Psoas muscle (tissue), 8 donors: ENCODE data around the gene GRM2. TPM values are rescaled to one million over a fixed set of nuclear protein-coding genes. Genes with fewer than 3 reads are reported as not detected.
A peak's percentile ranks its signal among the peaks of the same experiment; 100 is the strongest.

Experiments
- ATAC-seq, 4 donors: fragments of 200-7000 bp; cut with Tn5 transposase; one replicate each; pipeline ENCODE4 v1.9.1; 2020; ENCODE audit warnings: moderate library complexity in 3 of 4, mild to moderate bottlenecking in 2 of 4
- DNase-seq, 2 donors: peaks; one replicate each; pipeline ENCODE4 v3.0.0-alpha.2; 2020
- H3K27ac ChIP-seq: fragments of 200-600 bp; one replicate; pipeline ENCODE4 v1.8.0; 2022
- H3K27me3 ChIP-seq, 3 donors: fragments of 200-600 bp in 1 of 3; one replicate each; pipeline versions ENCODE4 v1.6.1 to v1.8.0; 2013 to 2022; ENCODE audit warnings: low read length in 2 of 3, mild to moderate bottlenecking in 2 of 3, moderate library complexity in 1 of 3; ENCODE audit not compliant: insufficient read depth in 3 of 3
- H3K36me3 ChIP-seq, 2 donors: fragments of 200-600 bp in 1 of 2; one replicate each; pipeline versions ENCODE4 v1.6.1 to v1.8.0; 2013 to 2022; ENCODE audit warnings: low read depth in 1 of 2, mild to moderate bottlenecking in 1 of 2, moderate library complexity in 1 of 2; ENCODE audit not compliant: insufficient read depth in 1 of 2
- H3K4me1 ChIP-seq: fragments of 200-600 bp; one replicate; pipeline ENCODE4 v1.8.0; 2022
- H3K4me3 ChIP-seq: fragments of 200-600 bp; one replicate; pipeline ENCODE4 v1.8.0; 2022; ENCODE audit warnings: mild to moderate bottlenecking
- H3K9me3 ChIP-seq: fragments of 200-600 bp; one replicate; pipeline ENCODE4 v1.8.0; 2022
- WGBS, 3 donors: extraction: QIAGEN DNeasy Blood & Tissue Kit; methylation state at CpG; one replicate each; pipeline versions ENCODE4 v1.1.6 to v1.1.7; 2013; 5-methylcytosine and 5-hydroxymethylcytosine counted together
- intact Hi-C, 2 donors: fragments of 100-400 bp; cut with DNase I; formaldehyde crosslinking; loops; one replicate each; pipeline versions ENCODE4 v1.11.0 to v1.14.2; 2022
- polyA plus RNA-seq, 3 donors: library from polyadenylated mRNA; stranded (reverse); fragments of 200-250 nt; gene quantifications; one replicate each; pipeline ENCODE4 v1.2.3, GENCODE V29; 2013
- total RNA-seq, 4 donors: library from RNA; stranded (reverse); fragmentation: NEBNext Ultra II Directional in 2 of 4; extraction: Animal tissue kit (Norgen Biotek cat#: 25700) in 2 of 4; gene quantifications; one replicate each; pipeline versions ENCODE4 v1.2.1 to v1.2.4, GENCODE V29; 2021 to 2023
- TF ChIP-seq, protein P1 (sequence below): fragments of 200-600 bp; IDR thresholded peaks from one replicate; pipeline ENCODE4 v1.8.0; 2022; ENCODE audit warnings: antibody characterized with exemption
- donor health status: healthy with polysubstance abuse.
- donor health status: DM: no; HTN: no; CAD: no; lungs with moderate emphysema.
- donor health status: Bipolar disorder and iron deficiency.
- donor health status: healthy.
- donor health status: DM: yes; HTN: yes; CAD: no.
- donor health status: DM: no; HTN: no; CAD: no.
- donor health status: DM: no; HTN: no; CAD: no.
- donor health status: DM: yes; HTN: yes; CAD: no.

GRM2 gene
- total and polyA plus RNA-seq, 7 donors, result 0.09 to 0.58 (median 0.15) TPM

DNA sequence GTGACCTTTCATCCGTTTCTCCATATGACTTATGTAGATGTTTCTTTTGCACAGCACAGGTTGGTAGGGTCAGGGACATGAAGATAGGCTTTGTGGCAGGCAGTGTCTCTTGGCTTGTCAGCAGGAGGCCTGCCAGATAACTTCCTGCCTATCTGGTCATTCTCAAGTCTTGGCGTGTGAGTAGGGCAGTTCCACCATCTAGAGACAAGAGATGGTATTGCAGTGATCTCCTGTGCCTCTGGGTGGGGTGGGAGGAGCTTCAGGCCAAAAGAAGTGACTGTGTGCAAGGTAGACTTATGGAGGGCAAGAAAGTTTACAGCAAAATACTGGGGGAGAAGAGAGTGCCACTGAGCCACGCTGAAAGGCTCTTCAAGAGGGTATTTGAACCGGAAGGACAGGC, 24.8 kb upstream of the GRM2 start:
- Histone ChIP-seq H3K27ac (peak overlapping the region; percentile 46), H3K9me3 (no peaks in the 10 kb centered on the region), H3K36me3 (peaks cover 0 to 53% of the 10 kb centered on the region in 2 donors), H3K4me1 (peaks cover 48% of the 10 kb centered on the region), H3K4me3 (no peak overlapping the region), H3K27me3 (no peaks in the 10 kb centered on the region)
- TF ChIP-seq, protein P1, sequence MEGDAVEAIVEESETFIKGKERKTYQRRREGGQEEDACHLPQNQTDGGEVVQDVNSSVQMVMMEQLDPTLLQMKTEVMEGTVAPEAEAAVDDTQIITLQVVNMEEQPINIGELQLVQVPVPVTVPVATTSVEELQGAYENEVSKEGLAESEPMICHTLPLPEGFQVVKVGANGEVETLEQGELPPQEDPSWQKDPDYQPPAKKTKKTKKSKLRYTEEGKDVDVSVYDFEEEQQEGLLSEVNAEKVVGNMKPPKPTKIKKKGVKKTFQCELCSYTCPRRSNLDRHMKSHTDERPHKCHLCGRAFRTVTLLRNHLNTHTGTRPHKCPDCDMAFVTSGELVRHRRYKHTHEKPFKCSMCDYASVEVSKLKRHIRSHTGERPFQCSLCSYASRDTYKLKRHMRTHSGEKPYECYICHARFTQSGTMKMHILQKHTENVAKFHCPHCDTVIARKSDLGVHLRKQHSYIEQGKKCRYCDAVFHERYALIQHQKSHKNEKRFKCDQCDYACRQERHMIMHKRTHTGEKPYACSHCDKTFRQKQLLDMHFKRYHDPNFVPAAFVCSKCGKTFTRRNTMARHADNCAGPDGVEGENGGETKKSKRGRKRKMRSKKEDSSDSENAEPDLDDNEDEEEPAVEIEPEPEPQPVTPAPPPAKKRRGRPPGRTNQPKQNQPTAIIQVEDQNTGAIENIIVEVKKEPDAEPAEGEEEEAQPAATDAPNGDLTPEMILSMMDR, result peak; percentile 79
- ATAC-seq, result peak; percentile 83 to 89 (median 86)
- peak; percentile 47 to 59 for DNase-seq
- 29 to 31% (median 29%) methylated on average over 4 of the region's 4 CpGs for WGBS, 3 donors
- intact Hi-C loops, result no loop called here

DNA sequence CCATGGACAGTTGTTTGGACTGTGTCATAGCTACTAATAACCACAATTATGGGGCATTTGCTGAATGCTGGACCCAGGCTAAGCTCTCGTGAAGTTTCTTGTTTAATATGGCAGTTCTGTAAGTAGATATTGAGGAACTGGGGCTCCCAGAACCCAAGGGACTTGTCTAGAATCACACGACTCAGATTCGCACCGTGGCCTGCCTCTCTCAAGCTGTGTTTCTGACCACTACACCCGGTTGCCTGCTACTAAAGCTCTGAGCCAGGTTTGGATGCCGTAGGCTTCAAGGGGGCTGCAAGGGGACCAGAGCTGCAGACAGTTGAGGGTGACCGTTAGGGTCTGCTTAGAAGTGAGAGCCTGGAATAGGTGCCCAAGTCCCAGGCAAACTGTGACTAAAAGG, 24.3 kb upstream of the GRM2 start:
- Histone ChIP-seq H3K36me3 (peaks cover 0 to 49% of the 10 kb centered on the region in 2 donors), H3K4me1 (peaks cover 53% of the 10 kb centered on the region), H3K9me3 (no peaks in the 10 kb centered on the region), H3K27me3 (no peaks in the 10 kb centered on the region), H3K27ac (no peak overlapping the region), H3K4me3 (no peak overlapping the region)
- WGBS, 3 donors, result 77 to 81% (median 78%) methylated on average over 7 of the region's 7 CpGs
- TF ChIP-seq, protein P1, result no peak
- DNase-seq, result peak in 1 of 2 donors; percentile 15
- no peak for ATAC-seq
- intact Hi-C loops, result no loop called here

DNA sequence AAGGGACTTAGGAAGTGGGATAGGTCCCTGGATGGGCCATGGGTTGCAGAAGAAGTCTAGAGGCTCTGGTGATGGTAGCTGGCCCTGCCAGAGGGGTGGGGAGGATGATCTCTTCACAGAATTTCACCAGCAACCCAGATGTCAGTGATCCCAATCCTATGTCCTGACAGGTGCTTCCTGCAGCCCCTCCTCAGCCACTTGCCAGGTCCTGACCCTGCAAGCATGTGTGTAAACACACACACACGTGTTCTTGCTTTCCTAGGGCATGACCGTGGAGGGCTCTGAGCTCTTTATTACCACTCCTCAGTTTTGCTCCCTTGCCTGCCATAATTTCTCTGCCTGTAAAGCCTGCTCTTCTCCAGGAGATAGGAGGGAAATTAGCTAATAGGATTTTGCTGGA, 23.3 kb upstream of the GRM2 start:
- Histone ChIP-seq H3K4me3 (no peak overlapping the region), H3K9me3 (no peaks in the 10 kb centered on the region), H3K27ac (no peak overlapping the region), H3K4me1 (peaks cover 60% of the 10 kb centered on the region), H3K27me3 (no peaks in the 10 kb centered on the region), H3K36me3 (peaks cover 0 to 41% of the 10 kb centered on the region in 2 donors)
- intact Hi-C loops, result no loop called here
- WGBS, 3 donors, result 55 to 72% (median 62%) methylated on average over 2 of the region's 2 CpGs
- TF ChIP-seq, protein P1, result no peak
- DNase-seq, result no peak
- ATAC-seq, result no peak

DNA sequence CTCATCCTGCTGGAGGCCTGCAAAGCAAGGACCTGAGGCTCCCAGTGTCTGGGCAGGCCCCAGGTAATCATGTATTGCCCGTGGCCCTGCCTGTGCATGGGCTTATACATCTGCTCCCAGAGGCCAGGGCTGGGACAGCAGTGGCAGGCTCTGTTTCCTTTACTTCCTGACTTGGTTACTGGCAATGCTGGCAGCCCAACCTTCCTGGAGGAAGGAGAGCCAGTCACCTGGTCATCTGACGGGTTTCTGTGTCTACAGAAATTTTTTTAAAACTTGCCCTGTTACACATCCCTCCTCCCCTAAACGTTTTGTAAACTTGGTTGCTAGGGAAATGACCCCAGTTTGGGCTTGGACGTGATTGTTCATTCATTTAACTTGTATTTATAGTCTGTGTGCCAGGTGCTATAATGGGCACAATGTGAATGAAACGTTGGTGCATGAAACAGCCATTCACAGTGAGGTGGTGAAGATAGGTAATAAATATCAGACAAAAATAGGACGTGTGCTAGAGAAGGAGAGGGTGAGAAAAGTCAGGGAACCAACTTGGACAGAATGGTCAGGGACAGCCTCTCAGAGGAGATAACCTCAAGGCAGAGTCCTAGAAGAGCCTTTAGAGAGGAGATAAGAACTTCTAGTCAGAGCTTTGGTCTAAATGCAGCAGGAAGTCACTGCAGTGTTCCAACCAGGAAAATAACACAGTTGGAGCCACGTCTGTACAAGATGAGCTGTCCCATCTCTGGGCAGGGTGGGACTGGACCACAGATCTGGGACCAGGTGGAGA, 21.7 kb upstream of the GRM2 start:
- TF ChIP-seq, protein P1, result no peak
- H3K4me1 ChIP-seq, result peaks cover 62% of the 10 kb centered on the region
- 35 to 55% (median 54%) methylated on average over 7 of the region's 7 CpGs for WGBS, 3 donors
- peak overlapping the region; percentile 75 for H3K27ac ChIP-seq
- no peaks in the 10 kb centered on the region for H3K9me3 ChIP-seq
- H3K4me3 ChIP-seq, result no peak overlapping the region
- no peak for ATAC-seq
- intact Hi-C loops, result no loop called here
- H3K36me3 ChIP-seq, result peaks cover 0 to 32% of the 10 kb centered on the region in 2 donors
- H3K27me3 ChIP-seq, result no peaks in the 10 kb centered on the region
- DNase-seq, result no peak
